Effector CD4-positive, alpha-beta T cell (primary cell): ENCODE measurements around the gene SMAD9.
"Not testable (repeated sequence)": the region's sequence is repeated elsewhere in the genome, so short reads cannot be mapped to it uniquely, and the experiment has no call there.

ENCODE experiments used
- DNase-seq: peaks from one replicate; pipeline ENCODE4 v3.0.0-alpha.2; 2020

SMAD9 gene

DNA sequence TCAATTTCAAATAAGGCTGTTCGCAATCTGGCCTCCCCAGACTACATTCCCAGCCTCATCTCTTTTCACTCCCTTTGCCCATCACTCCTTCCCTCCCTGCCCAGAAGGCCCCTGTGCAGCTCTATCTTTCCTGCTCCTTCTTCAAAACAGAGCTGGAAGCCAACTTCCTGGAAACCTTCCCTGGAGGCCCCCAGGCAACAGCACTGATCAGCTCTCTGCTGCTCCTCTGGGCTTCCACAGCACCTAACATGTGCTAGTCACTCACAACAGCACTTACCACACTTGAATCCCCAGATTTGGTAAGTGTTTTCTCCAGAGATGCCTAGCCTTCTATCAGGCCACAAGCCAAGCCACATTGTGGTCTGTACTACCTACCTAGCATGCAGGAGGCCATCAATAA lies 9.5 kb downstream of the SMAD9 start:
- no peak for DNase-seq

DNA sequence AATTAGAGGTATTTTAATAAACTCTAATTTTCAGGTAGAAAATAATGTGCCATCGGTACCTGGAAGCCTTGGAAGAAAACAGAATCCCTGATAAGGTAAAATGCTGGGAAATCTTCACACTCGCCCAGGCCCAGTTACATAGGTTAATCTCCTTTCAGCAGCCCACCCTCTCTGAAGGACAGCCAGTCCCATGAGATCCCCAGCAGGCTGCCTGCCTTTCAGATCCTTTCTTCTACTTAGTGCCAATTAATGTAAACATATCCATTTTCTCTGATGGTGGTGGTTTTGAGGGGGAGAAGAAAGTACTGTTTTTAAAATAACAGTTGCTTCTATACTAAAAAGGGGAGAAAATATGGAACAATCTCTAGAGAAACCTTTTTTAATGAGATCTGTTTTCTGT lies 12.2 kb downstream of the SMAD9 start:
- no peak for DNase-seq

DNA sequence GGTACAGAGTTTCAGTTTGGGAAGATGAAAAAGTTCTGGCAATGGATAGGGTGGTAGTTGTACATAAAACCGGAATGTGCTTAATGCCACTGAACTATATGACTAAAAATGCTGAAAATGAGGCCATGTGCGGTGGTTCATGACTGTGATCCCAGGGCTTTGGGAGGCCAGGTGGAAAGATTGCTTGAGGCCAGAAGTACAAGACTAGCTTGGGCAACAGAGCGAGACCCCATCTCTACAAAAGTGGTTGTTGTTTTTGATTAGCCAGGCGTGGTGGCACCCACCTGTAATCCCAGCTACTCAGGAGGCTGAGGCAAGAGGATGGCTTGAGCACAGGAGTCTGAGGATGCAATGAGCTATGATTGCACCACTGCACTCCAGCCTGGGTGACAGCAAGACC lies 12.8 kb downstream of the SMAD9 start:
- no peak for DNase-seq

- no peak for DNase-seq
Observed at GRCh38 chr13:36905944-36906343, 14.1 kb downstream of the SMAD9 start.

- no peak for DNase-seq
Observed at GRCh38 chr13:36903925-36904595, 16.0 kb downstream of the SMAD9 start.

GRCh38 chr13:36897054-36897616 lies 22.9 kb downstream of the SMAD9 start:
- no peak for DNase-seq

DNA sequence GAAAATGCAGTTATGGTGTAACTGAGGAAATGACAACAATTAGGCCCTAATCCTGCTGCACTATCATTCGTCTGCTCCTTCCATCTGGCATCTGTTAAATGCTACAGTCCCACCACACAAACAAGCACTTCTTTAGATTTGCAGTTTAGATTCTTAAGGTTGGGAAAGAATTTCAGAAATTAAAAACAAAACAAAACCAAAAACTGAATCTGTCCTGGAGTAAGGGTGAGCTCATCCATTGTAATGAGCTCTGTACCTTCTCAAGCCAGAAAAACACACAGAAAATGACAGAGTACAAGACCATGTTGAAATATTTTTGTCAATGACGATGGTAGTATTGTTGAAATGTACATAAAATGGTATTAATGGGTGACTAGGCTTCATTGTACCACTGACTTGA lies 28.3 kb downstream of the SMAD9 start:
- no peak for DNase-seq

GRCh38 chr13:36888645-36889044 lies 31.4 kb downstream of the SMAD9 start:
- DNase-seq = no peak

GRCh38 chr13:36887758-36888521 lies 32.1 kb downstream of the SMAD9 start:
- no peak for DNase-seq

DNA sequence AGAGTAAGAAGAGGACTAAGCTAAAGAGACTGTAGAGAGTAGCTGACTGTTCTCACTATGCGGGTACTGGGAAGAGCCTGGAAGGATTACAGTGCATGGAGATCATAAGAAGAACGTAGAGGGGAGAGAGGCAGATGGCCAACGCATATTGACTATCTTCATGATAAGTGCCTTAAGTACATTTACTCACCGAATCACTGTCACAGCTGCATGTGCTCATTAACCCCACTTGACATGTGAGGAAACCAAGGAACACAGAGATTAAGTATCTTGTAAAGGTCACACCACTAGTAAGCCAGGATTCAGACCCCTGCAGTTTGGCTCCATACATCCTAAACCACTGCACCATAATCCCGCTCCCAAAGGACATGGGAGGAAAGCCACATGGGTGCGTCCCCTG lies 34.1 kb downstream of the SMAD9 start:
- no peak for DNase-seq

- DNase-seq = no peak
Observed at GRCh38 chr13:36884235-36884634, 35.8 kb downstream of the SMAD9 start.

DNA sequence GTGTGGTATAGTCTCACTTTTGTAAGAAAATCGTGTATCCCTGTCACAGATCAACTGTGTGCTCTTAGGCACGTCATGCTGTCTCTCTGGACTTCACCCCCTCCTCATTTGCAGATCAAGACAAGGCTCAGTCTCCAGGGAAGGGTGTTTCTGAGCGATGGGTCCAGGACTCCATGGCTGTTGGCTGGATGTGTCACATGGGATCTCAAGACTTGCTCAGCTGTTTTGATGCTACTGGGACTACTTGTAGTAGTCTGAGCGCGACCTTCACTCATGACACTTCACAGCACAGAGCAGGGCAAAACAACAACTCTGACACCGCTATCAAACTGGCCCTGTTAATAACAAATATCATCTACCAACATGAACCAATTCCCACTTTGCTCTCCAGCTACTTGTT lies 36.2 kb downstream of the SMAD9 start:
- no peak for DNase-seq

GRCh38 chr13:36883392-36883791 lies 36.6 kb downstream of the SMAD9 start:
- DNase-seq = not testable (repeated sequence)

DNA sequence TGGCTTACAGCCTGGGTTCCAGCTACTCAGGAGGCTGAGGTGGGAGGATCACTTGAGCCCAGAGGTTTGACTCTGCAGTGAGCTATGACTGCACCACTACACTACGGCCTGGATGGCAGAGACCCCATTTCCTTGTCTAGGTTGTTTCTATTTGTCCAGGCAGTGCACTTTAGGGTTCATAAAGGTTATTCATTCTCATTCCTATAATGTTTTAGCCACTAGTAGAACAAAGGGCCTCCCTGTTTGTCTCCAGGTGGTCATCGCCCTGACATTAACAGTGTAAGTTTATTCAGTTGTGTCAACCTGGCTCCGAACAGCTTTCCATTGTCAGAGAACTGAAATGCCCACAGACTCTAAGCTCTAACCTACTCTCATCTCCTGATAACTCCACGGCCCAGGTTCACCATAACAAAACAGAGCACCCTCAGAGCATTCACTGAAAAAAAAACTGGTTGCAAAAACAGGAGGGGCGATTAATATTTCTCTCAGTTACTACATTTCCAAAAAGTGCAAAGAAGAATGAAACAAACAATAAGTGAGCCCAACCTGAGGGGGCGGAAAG lies 37.1 kb downstream of the SMAD9 start:
- no peak for DNase-seq

GRCh38 chr13:36880961-36881360 lies 39.1 kb downstream of the SMAD9 start:
- DNase-seq = no peak

- no peak for DNase-seq
Observed at GRCh38 chr13:36879218-36879938, 40.7 kb downstream of the SMAD9 start.

GRCh38 chr13:36875961-36876360 lies 44.1 kb downstream of the SMAD9 start:
- DNase-seq = no peak

- DNase-seq = no peak
Observed at GRCh38 chr13:36875431-36875830, 44.6 kb downstream of the SMAD9 start.

GRCh38 chr13:36872621-36873020 lies 47.4 kb downstream of the SMAD9 start:
- DNase-seq = no peak

DNA sequence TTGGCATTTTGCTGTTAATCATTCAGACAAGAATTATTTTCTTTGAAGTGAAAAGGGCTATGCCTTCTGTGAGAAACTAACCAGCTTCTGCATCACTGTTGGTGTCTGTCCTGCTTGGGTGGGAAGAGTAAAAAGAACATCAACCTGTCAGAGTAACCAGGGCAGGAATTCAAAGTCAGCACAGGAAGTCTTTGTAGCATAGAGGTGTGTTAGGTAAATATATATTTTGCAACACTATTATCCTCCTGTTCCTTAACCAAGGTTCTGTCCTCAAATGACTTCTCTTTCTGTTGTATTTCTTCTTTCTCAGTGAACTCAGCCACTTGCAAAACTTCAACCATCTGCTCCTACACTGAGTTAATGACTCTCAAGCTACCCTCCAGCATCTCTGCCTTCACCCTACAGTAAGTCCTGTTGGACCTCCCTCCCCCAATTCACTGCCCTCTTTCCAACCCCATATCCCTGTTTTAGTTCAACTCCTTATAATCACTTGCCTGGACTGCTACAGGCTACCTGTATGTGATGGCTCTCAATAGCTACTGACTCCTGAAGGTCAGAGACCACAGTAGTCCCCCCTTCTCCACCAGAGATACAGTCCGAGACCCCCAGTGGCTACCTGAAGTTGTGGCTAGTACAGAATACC lies 49.9 kb downstream of the SMAD9 start:
- no peak for DNase-seq

GRCh38 chr13:36866232-36866631 lies 53.8 kb downstream of the SMAD9 start:
- no peak for DNase-seq

DNA sequence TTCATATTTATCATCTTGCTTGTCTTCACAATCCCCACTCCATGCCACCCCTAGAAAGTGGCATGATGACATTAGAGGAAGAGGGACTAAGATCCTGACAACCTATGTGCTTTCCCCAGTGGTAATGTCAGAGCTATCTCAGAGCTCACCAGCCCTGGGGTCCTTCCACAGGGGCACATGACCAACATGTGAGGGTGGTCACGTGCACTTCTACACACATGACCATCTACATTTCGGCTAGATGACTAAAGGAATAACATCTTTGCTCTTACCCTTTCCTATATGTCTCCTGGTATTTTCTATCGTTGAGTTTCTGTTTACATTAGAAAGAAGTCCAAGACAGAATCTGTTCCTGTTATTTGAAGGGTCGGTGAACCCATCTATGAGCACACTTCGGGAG lies 54.8 kb downstream of the SMAD9 start:
- DNase-seq = no peak

DNA sequence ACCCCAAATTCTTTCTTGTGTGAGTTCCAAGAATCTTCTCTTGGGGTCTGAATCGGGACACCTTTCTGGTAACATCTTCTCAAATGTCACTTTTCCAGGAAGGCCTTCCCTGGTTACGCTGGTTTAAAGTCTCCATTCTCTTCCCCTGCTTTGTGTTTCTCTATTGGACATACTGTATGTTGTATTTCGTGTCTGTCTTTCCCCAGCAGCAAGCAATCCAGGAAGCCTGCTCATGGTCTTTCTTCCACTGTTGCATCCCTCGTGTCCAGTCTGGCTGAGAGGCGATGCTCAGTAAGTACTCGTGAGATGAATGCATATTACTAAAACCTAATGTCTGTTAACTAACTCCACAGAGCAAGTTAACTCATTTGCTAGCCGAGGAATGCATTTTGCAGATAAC lies 57.3 kb downstream of the SMAD9 start:
- no peak for DNase-seq
